H1 (cell line): ENCODE results near the gene TSN. TPM values are rescaled to one million over a fixed set of nuclear protein-coding genes. Genes with fewer than 3 reads are reported as not detected.

ENCODE experiments used
- CTCF ChIA-PET: fragments of 300-600 bp; sonication (Branson Sonifier 250); formaldehyde crosslinking; loops from one replicate; lab custom pipeline; 2021; ENCODE audit not compliant: partially characterized antibody; lab: Charles Lee
- POLR2A ChIA-PET: fragments of 300-600 bp; sonication (Branson Sonifier 250); formaldehyde crosslinking; loops from one replicate; lab custom pipeline; 2021; ENCODE audit warnings: inconsistent platforms; ENCODE audit not compliant: partially characterized antibody; lab: Charles Lee
- DNase-seq, 2 experiments: peaks; one replicate each; pipeline versions ENCODE4 v3.0.0 to v3.0.0-alpha.2; 2010 to 2022; ENCODE audit warnings: low spot score in 2 of 2, low read depth in 1 of 2, mixed read lengths in 1 of 2
- FAIRE-seq: peaks from 2 replicates; lab custom pipeline; 2011; peaks lifted over from hg19 to GRCh38; lab: Jason Lieb, UNC
- H2AFZ ChIP-seq: 2 replicates; pipeline ENCODE4 v1.8.1; 2012; ENCODE audit warnings: low read length, inconsistent platforms
- H2AK5ac ChIP-seq: 2 replicates; pipeline ENCODE4 v1.6.1; 2013; ENCODE audit warnings: low read depth, low read length
- H2BK120ac ChIP-seq: replicated peaks from 2 replicates; pipeline ENCODE3; 2013; ENCODE audit warnings: low read depth, low read length, inconsistent platforms
- H2BK12ac ChIP-seq: 2 replicates; pipeline ENCODE4 v1.6.1; 2013; ENCODE audit warnings: low read depth, low read length
- H2BK15ac ChIP-seq: 2 replicates; pipeline ENCODE4 v1.6.1; 2013; ENCODE audit warnings: low read length
- H2BK20ac ChIP-seq: 2 replicates; pipeline ENCODE4 v1.6.1; 2013; ENCODE audit warnings: low read length
- H2BK5ac ChIP-seq: 2 replicates; pipeline ENCODE4 v1.6.1; 2013; ENCODE audit warnings: low read depth, low read length
- H3K14ac ChIP-seq: 2 replicates; pipeline ENCODE4 v1.6.1; 2013; ENCODE audit warnings: inconsistent platforms; ENCODE audit not compliant: insufficient read length
- H3K18ac ChIP-seq: 2 replicates; pipeline ENCODE4 v1.6.1; 2013; ENCODE audit warnings: low read length; ENCODE audit errors: extremely low read depth
- H3K23ac ChIP-seq: 2 replicates; pipeline ENCODE4 v1.6.1; 2013; ENCODE audit warnings: inconsistent platforms; ENCODE audit not compliant: insufficient read length
- H3K23me2 ChIP-seq: 2 replicates; pipeline ENCODE4 v1.6.1; 2013; ENCODE audit warnings: low read depth, low read length
- H3K27ac ChIP-seq: 2 replicates; pipeline ENCODE4 v1.6.1; 2011; ENCODE audit warnings: low read depth, low read length, inconsistent platforms
- H3K27me3 ChIP-seq, 4 experiments: replicated peaks in 1 of 4; 1 replicate in 1 of 4; 2 replicates in 3 of 4; pipeline versions ENCODE4 v1.6.1 to v1.8.1; 2011 to 2013; ENCODE audit warnings: low read length in 3 of 4, mild to moderate bottlenecking in 3 of 4, inconsistent platforms in 2 of 4, mixed read lengths in 2 of 4, moderate library complexity in 1 of 4; ENCODE audit not compliant: control insufficient read depth in 3 of 4, insufficient read depth in 3 of 4; ENCODE audit errors: extremely low read depth in 1 of 4
- H3K36me3 ChIP-seq, 4 experiments: 2 replicates each; pipeline versions ENCODE4 v1.6.1 to v1.8.1; 2011 to 2013; ENCODE audit warnings: mild to moderate bottlenecking in 4 of 4, low read length in 3 of 4, moderate library complexity in 2 of 4, control low read depth in 1 of 4, inconsistent platforms in 1 of 4; ENCODE audit not compliant: insufficient read depth in 4 of 4, control insufficient read depth in 2 of 4
- H3K4ac ChIP-seq: replicated peaks from 2 replicates; pipeline ENCODE3; 2013; ENCODE audit warnings: low read length, low read depth, mixed read lengths, inconsistent platforms; ENCODE audit not compliant: insufficient read length
- H3K4me1 ChIP-seq, 4 experiments: replicated peaks in 1 of 4; 1 replicate in 1 of 4; 2 replicates in 3 of 4; pipeline versions ENCODE4 v1.6.1 to v1.8.1; 2011 to 2013; ENCODE audit warnings: low read length in 3 of 4, inconsistent platforms in 2 of 4, mixed read lengths in 1 of 4; ENCODE audit not compliant: insufficient read depth in 4 of 4, control insufficient read depth in 3 of 4
- H3K4me2 ChIP-seq, 2 experiments: 2 replicates each; pipeline versions ENCODE4 v1.6.1 to v1.8.1; 2011 to 2013; ENCODE audit warnings: low read depth in 2 of 2, low read length in 2 of 2, control low read depth in 1 of 2, inconsistent platforms in 1 of 2, mild to moderate bottlenecking in 1 of 2; ENCODE audit not compliant: insufficient read depth in 1 of 2
- H3K4me3 ChIP-seq, 4 experiments: fragments of 200-600, 300-600 bp in 1 of 4; sonication (generic), shearing (Covaris generic), sonication (Bioruptor Twin) in 1 of 4; 2 replicates each; pipeline versions ENCODE4 v1.5.1 to v1.8.1; 2011 to 2016; ENCODE audit warnings: low read length in 4 of 4, low read depth in 3 of 4, control low read depth in 2 of 4, inconsistent platforms in 2 of 4, mild to moderate bottlenecking in 2 of 4, mixed read lengths in 1 of 4, moderate library complexity in 1 of 4; ENCODE audit not compliant: insufficient read depth in 2 of 4; ENCODE audit errors: extremely low read depth in 1 of 4
- H3K56ac ChIP-seq: replicated peaks from 2 replicates; pipeline ENCODE3; 2013; ENCODE audit warnings: low read depth, mild to moderate bottlenecking, mixed read lengths, low read length, inconsistent platforms; ENCODE audit not compliant: insufficient read length
- H3K79me1 ChIP-seq: 2 replicates; pipeline ENCODE4 v1.6.1; 2013; ENCODE audit warnings: low read depth, low read length, control low read depth
- H3K79me2 ChIP-seq, 2 experiments: 2 replicates each; pipeline versions ENCODE4 v1.6.1 to v1.8.1; 2012 to 2013; ENCODE audit warnings: low read length in 2 of 2, mild to moderate bottlenecking in 2 of 2, inconsistent platforms in 1 of 2; ENCODE audit not compliant: insufficient read depth in 2 of 2, control insufficient read depth in 1 of 2
- H3K9ac ChIP-seq, 4 experiments: replicated peaks in 1 of 4; 1 replicate in 1 of 4; 2 replicates in 3 of 4; pipeline versions ENCODE4 v1.6.1 to v1.8.1; 2011 to 2013; ENCODE audit warnings: low read depth in 3 of 4, low read length in 3 of 4, control low read depth in 2 of 4, mild to moderate bottlenecking in 2 of 4, moderate library complexity in 2 of 4, inconsistent platforms in 1 of 4; ENCODE audit errors: extremely low read depth in 1 of 4
- H3K9me3 ChIP-seq, 2 experiments: 2 replicates each; pipeline versions ENCODE4 v1.6.1 to v1.8.1; 2012 to 2013; ENCODE audit warnings: mild to moderate bottlenecking in 2 of 2, moderate library complexity in 2 of 2, control low read depth in 1 of 2, inconsistent platforms in 1 of 2, low read depth in 1 of 2, low read length in 1 of 2, mixed read lengths in 1 of 2; ENCODE audit not compliant: insufficient read depth in 2 of 2
- H4K20me1 ChIP-seq, 2 experiments: replicated peaks in 1 of 2; 2 replicates each; pipeline versions ENCODE3 to v1.8.1; 2011 to 2013; ENCODE audit warnings: inconsistent platforms in 2 of 2, low read length in 2 of 2, mild to moderate bottlenecking in 1 of 2; ENCODE audit not compliant: insufficient read depth in 2 of 2, control insufficient read depth in 1 of 2
- H4K5ac ChIP-seq: 2 replicates; pipeline ENCODE4 v1.6.1; 2013; ENCODE audit warnings: low read length, low read depth, mixed read lengths, inconsistent platforms; ENCODE audit not compliant: insufficient read length
- H4K8ac ChIP-seq: 2 replicates; pipeline ENCODE4 v1.8.0; 2013; ENCODE audit warnings: mild to moderate bottlenecking, moderate library complexity, low read length, inconsistent platforms; ENCODE audit not compliant: insufficient read depth; ENCODE audit errors: extremely low read depth
- H4K91ac ChIP-seq: replicated peaks from 2 replicates; pipeline ENCODE3; 2013; ENCODE audit warnings: low read length, mixed read lengths, inconsistent platforms; ENCODE audit not compliant: insufficient read length
- CBX8 ChIP-seq: fragments of 300-800, 300-1000 bp; sonication (generic); IDR thresholded peaks from 2 replicates; pipeline ENCODE4 v1.7.1; 2016; ENCODE audit warnings: low read depth, low read length, borderline replicate concordance
- CTBP2 ChIP-seq: IDR thresholded peaks from 2 replicates; pipeline ENCODE4 v1.7.0; 2011; ENCODE audit warnings: borderline replicate concordance, mild to moderate bottlenecking, moderate library complexity, mixed read lengths, low read length; ENCODE audit not compliant: insufficient read depth, insufficient read length
- MAFK ChIP-seq: IDR thresholded peaks from 2 replicates; pipeline ENCODE4 v1.6.1; 2012; ENCODE audit warnings: low read depth, mild to moderate bottlenecking, improper control_type of control experiment, low read length
- POLR2A ChIP-seq, 2 experiments: IDR thresholded peaks; 1 replicate in 1 of 2; 2 replicates in 1 of 2; pipeline ENCODE4 v1.6.1; 2011; ENCODE audit warnings: low read depth in 2 of 2, low read length in 2 of 2, mild to moderate bottlenecking in 2 of 2; ENCODE audit errors: control extremely low read depth in 1 of 2
- RAD21 ChIP-seq, 2 experiments: IDR thresholded peaks in 1 of 2; conservative IDR thresholded peaks in 1 of 2; 2 replicates each; pipeline ENCODE4 v1.6.1; 2011; ENCODE audit warnings: low read depth in 2 of 2, low read length in 2 of 2, improper control_type of control experiment in 1 of 2, inconsistent platforms in 1 of 2, mild to moderate bottlenecking in 1 of 2, moderate library complexity in 1 of 2
- SAP30 ChIP-seq: fragments of 300-600 bp; sonication (generic); IDR thresholded peaks from 2 replicates; pipeline ENCODE4 v1.7.1; 2012; ENCODE audit warnings: low read length, moderate library complexity, mild to moderate bottlenecking, inconsistent platforms; ENCODE audit not compliant: insufficient read depth, insufficient replicate concordance
- SP2 ChIP-seq: IDR thresholded peaks from 2 replicates; pipeline ENCODE4 v1.6.1; 2012; ENCODE audit warnings: mild to moderate bottlenecking, low read length, inconsistent platforms
- SP4 ChIP-seq: IDR thresholded peaks from 2 replicates; pipeline ENCODE4 v1.6.1; 2012; ENCODE audit warnings: low read length, inconsistent platforms
- SRF ChIP-seq: IDR thresholded peaks from 2 replicates; pipeline ENCODE4 v1.6.1; 2011; ENCODE audit warnings: mild to moderate bottlenecking, low read depth, low read length, moderate library complexity
- TAF1 ChIP-seq: IDR thresholded peaks from 2 replicates; pipeline ENCODE4 v1.6.1; 2011; ENCODE audit warnings: mild to moderate bottlenecking, low read depth, low read length
- WGBS, 2 experiments: shearing (Covaris generic) in 1 of 2; methylation state at CpG; one replicate each; pipeline versions ENCODE4 v1.1.6 to v1.1.7; 2013 to 2015; ENCODE audit warnings: low lambda C conversion rate in 2 of 2, mixed read lengths in 2 of 2, inconsistent platforms in 1 of 2, low coverage in 1 of 2, missing lambda C conversion rate in 1 of 2; ENCODE audit not compliant: insufficient replicate concordance in 2 of 2, insufficient coverage in 1 of 2, insufficient read length in 1 of 2; ENCODE audit errors: extremely low coverage in 1 of 2, missing lambda C conversion rate in 1 of 2; 5-methylcytosine and 5-hydroxymethylcytosine counted together
- polyA plus RNA-seq, 7 experiments: library from polyadenylated mRNA; depleted of rRNA in 3 of 7; stranded (reverse) in 5 of 7; unstranded in 2 of 7; fragments of >200 nt in 5 of 7; fragments of 200-250 nt in 2 of 7; gene quantifications; 1 replicate in 5 of 7; 2 replicates in 1 of 7; 4 replicates in 1 of 7; pipeline versions ENCODE4 v1.2.1 to v1.2.3, GENCODE V29; 2011 to 2013; ENCODE audit warnings: missing spikeins in 2 of 7, mixed read lengths in 2 of 7
- total RNA-seq: library from RNA; stranded (reverse); fragmentation: NEBNext Ultra II Directional; extraction: Animal tissue kit (Norgen Biotek cat#: 25700); gene quantifications from 2 replicates; pipeline ENCODE4 v1.2.1, GENCODE V29; 2021
- TF ChIP-seq, protein P1 (sequence below): IDR thresholded peaks from 2 replicates; pipeline ENCODE4 v1.6.1; 2012; ENCODE audit warnings: low read length, inconsistent platforms
- TF ChIP-seq, protein P2 (sequence below): IDR thresholded peaks from 2 replicates; pipeline ENCODE4 v1.6.1; 2012; ENCODE audit warnings: inconsistent platforms

The TSN gene
- total and polyA plus RNA-seq, 2 of the 8 experiments (the other 6 are each of a cell fraction or from before 2014, with no cell fraction given) = 44.4 to 96.1 TPM

DNA sequence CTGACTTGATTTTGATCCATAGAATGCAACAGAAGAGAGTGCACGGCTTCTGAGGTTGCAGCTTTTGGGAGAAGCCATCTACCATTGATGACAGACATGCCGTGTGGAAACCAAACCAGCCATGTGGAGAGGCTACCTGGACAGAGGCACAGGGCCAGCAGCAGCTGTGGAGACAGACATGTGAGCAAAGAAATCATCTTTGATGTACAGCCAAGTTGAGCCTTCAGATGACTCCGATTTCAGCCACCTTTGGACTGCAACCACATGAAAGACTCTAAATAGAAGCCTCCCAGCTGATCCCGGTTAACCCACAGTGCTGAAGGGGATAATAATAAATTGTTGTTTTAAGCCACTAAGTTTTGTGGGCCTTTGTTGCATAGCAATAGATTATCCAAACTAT lies 54.2 kb downstream of the TSN start:
- Histone ChIP-seq H2BK15ac (no peak overlapping the region), H3K23ac (no peak overlapping the region), H3K4me3 (no peak overlapping the region), H4K91ac (no peak overlapping the region), H2AK5ac (no peak overlapping the region), H2BK12ac (peak overlapping the region; percentile 4; the same call in 1 of the 2 replicates), H3K79me1 (no peaks in the 10 kb centered on the region), H2BK20ac (peak overlapping the region; percentile 40; the same call in 1 of the 2 replicates), H4K5ac (no peak overlapping the region), H3K23me2 (no peaks in the 10 kb centered on the region), H3K9ac (no peak overlapping the region), H4K20me1 (no peaks in the 10 kb centered on the region), H2BK120ac (no peak overlapping the region), H3K4me1 (peaks cover 1 to 14% (median 6%) of the 10 kb centered on the region in 4 experiments; a peak in 5 of 7 replicates), H3K18ac (no peak overlapping the region), H3K27me3 (no peaks in the 10 kb centered on the region), H3K56ac (no peak overlapping the region), H2BK5ac (no peak overlapping the region; the same call in 1 of the 2 replicates), H3K4me2 (no peak overlapping the region), H2AFZ (no peak overlapping the region), H3K79me2 (no peaks in the 10 kb centered on the region), H3K36me3 (no peaks in the 10 kb centered on the region), H3K27ac (no peak overlapping the region), H3K14ac (no peak overlapping the region), H4K8ac (no peak overlapping the region), H3K9me3 (no peaks in the 10 kb centered on the region), H3K4ac (no peak overlapping the region)
- DNase-seq (no peak), FAIRE-seq (no peak)
- ChIA-PET POLR2A (interaction anchor here (1.0 kb wide), 1 partner anchor 18 kb away, joined by 3 read pairs; no protein-coding TSS in a partner anchor), CTCF (interaction anchor here (1.0 to 1.4 kb wide), 6 partner anchors 15 to 297 kb away, joined by 3 to 4 read pairs (median 4); no protein-coding TSS in a partner anchor)
- 80% methylated on average over 4 of the region's 4 CpGs; no CpG with 5 or more reads in 1 of the 2 experiments for WGBS, 2 experiments
- TF ChIP-seq CTBP2 (no peak), SP4 (no peak), SAP30 (no peak), CBX8 (no peak), RAD21 (IDR thresholded peaks at IDR 0.05 in 1 of 2, conservative IDR thresholded peaks at IDR 0.05 in 1 of 2; ENCODE audit: low read depth in 2 of 2, low read length in 2 of 2) (no peak), SRF (no peak), SP2 (no peak), POLR2A (IDR thresholded peaks at IDR 0.05; ENCODE audit: control extremely low read depth in 1 of 2, low read depth in 2 of 2, low read length in 2 of 2) (no peak), MAFK (no peak), TAF1 (no peak)
- TF ChIP-seq, protein P1, sequence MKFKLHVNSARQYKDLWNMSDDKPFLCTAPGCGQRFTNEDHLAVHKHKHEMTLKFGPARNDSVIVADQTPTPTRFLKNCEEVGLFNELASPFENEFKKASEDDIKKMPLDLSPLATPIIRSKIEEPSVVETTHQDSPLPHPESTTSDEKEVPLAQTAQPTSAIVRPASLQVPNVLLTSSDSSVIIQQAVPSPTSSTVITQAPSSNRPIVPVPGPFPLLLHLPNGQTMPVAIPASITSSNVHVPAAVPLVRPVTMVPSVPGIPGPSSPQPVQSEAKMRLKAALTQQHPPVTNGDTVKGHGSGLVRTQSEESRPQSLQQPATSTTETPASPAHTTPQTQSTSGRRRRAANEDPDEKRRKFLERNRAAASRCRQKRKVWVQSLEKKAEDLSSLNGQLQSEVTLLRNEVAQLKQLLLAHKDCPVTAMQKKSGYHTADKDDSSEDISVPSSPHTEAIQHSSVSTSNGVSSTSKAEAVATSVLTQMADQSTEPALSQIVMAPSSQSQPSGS = no peak
- TF ChIP-seq, protein P2, sequence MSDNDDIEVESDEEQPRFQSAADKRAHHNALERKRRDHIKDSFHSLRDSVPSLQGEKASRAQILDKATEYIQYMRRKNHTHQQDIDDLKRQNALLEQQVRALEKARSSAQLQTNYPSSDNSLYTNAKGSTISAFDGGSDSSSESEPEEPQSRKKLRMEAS = no peak
